Measurements from ENCODE around the gene MCRS1. TPM values are rescaled to one million over a fixed set of nuclear protein-coding genes. Genes with fewer than 3 reads are reported as not detected.
A peak's percentile ranks its signal among the peaks of the same experiment; 100 is the strongest.

Gene MCRS1
- total and polyA plus RNA-seq, 10 of the 15 experiments (the other 5 are each of a cell fraction or from before 2014, with no cell fraction given): 34.3 to 82.8 (median 57.6) TPM

DNA sequence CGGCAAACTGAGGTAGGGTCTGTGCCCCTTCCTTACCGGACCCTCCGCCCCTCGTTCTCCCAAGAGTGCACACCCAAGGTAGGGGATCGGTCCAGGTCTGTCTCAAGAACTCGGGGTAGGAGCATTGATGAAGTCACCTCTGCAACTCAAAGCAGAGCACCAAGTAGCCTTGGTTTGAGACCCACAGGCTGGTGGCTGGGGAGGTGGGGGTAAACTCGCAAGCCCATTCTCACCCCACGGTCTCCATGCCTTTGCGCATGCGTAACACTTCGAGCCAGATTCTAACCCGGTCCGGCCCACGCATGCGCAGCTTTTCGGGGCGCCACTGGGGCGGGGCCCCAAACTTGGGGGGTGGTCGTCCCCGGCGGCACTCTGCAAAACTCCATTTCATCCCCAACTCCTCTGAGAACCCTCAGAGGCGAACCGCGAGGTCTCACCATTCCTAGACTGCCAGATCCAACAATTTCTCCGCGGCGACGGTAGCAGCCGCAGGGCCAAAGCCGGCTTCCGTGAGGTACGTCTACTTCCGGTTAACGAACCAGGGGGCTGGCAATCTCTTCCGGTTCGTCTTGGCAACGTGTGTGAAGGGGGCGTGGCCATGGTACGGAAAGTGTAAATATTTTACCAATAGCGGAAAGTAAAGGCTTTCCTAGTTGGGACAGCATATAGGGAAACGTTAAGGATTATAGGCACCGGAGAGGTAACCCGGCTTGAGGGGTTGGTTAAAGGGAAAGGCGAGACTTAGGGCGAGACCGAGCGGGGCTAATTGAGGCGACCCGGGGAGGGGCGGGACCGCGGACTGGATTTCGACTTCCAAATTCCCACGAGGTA is at the start of gene MCRS1 (continued):
- TF ChIP-seq, protein P1, sequence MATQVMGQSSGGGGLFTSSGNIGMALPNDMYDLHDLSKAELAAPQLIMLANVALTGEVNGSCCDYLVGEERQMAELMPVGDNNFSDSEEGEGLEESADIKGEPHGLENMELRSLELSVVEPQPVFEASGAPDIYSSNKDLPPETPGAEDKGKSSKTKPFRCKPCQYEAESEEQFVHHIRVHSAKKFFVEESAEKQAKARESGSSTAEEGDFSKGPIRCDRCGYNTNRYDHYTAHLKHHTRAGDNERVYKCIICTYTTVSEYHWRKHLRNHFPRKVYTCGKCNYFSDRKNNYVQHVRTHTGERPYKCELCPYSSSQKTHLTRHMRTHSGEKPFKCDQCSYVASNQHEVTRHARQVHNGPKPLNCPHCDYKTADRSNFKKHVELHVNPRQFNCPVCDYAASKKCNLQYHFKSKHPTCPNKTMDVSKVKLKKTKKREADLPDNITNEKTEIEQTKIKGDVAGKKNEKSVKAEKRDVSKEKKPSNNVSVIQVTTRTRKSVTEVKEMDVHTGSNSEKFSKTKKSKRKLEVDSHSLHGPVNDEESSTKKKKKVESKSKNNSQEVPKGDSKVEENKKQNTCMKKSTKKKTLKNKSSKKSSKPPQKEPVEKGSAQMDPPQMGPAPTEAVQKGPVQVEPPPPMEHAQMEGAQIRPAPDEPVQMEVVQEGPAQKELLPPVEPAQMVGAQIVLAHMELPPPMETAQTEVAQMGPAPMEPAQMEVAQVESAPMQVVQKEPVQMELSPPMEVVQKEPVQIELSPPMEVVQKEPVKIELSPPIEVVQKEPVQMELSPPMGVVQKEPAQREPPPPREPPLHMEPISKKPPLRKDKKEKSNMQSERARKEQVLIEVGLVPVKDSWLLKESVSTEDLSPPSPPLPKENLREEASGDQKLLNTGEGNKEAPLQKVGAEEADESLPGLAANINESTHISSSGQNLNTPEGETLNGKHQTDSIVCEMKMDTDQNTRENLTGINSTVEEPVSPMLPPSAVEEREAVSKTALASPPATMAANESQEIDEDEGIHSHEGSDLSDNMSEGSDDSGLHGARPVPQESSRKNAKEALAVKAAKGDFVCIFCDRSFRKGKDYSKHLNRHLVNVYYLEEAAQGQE (IDR thresholded peaks at IDR 0.05; ENCODE audit: low read depth, low read length): no peak
- TF ChIP-seq CHD1 (IDR thresholded peaks at IDR 0.05; ENCODE audit: low read depth, low read length) (no peak), NRF1 (conservative IDR thresholded peaks at IDR 0.05; ENCODE audit: low read depth, low read length) (peak; percentile 99), MTA3 (IDR thresholded peaks at IDR 0.05; ENCODE audit: borderline replicate concordance, low read length) (no peak), CHD2 (IDR thresholded peaks at IDR 0.05; ENCODE audit: borderline replicate concordance, low read depth, low read length) (peak; percentile 62; the same call in 1 of the 2 replicates), EP300 (IDR thresholded peaks at IDR 0.05; ENCODE audit: borderline replicate concordance in 1 of 2, control insufficient read depth in 1 of 2, low read depth in 2 of 2, low read length in 2 of 2) (no peak), MEF2B (IDR thresholded peaks at IDR 0.05; ENCODE audit: partially characterized antibody, poor library complexity, severe bottlenecking) (peak; percentile 61), ETV6 (conservative IDR thresholded peaks at IDR 0.05 in 1 of 2, IDR thresholded peaks at IDR 0.05 in 1 of 2; ENCODE audit: borderline replicate concordance in 1 of 2, low read depth in 1 of 2) (no peak), BHLHE40 (IDR thresholded peaks at IDR 0.05; ENCODE audit: borderline replicate concordance in 1 of 2, low read depth in 2 of 2, low read length in 1 of 2) (0 out of 4 replicates have a peak, but pooled peaks of 1 of the 2 experiments have one; percentile 5), BRCA1 (IDR thresholded peaks at IDR 0.05; ENCODE audit: low read depth, low read length) (no peak), POLR2AphosphoS2 (IDR thresholded peaks at IDR 0.05; ENCODE audit: low read depth, low read length) (peak; percentile 81), TBL1XR1 (IDR thresholded peaks at IDR 0.05; ENCODE audit: low read depth, low read length) (peak; percentile 64; the same call in 1 of the 2 replicates), SMARCA5 (IDR thresholded peaks at IDR 0.05) (no peak), ZNF274 (IDR thresholded peaks at IDR 0.05; ENCODE audit: insufficient read depth, insufficient read length) (no peak), RBBP5 (conservative IDR thresholded peaks at IDR 0.05) (peak; percentile 82; the same call in 1 of the 2 replicates), EED (IDR thresholded peaks at IDR 0.05; ENCODE audit: low read depth) (no peak), LARP7 (IDR thresholded peaks at IDR 0.05) (0 out of 2 replicates have a peak, but pooled peaks have one; percentile 34), SREBF1 (IDR thresholded peaks at IDR 0.05; ENCODE audit: low read length) (peak; percentile 89; the same call in 1 of the 2 replicates)
- TF ChIP-seq, protein P2, sequence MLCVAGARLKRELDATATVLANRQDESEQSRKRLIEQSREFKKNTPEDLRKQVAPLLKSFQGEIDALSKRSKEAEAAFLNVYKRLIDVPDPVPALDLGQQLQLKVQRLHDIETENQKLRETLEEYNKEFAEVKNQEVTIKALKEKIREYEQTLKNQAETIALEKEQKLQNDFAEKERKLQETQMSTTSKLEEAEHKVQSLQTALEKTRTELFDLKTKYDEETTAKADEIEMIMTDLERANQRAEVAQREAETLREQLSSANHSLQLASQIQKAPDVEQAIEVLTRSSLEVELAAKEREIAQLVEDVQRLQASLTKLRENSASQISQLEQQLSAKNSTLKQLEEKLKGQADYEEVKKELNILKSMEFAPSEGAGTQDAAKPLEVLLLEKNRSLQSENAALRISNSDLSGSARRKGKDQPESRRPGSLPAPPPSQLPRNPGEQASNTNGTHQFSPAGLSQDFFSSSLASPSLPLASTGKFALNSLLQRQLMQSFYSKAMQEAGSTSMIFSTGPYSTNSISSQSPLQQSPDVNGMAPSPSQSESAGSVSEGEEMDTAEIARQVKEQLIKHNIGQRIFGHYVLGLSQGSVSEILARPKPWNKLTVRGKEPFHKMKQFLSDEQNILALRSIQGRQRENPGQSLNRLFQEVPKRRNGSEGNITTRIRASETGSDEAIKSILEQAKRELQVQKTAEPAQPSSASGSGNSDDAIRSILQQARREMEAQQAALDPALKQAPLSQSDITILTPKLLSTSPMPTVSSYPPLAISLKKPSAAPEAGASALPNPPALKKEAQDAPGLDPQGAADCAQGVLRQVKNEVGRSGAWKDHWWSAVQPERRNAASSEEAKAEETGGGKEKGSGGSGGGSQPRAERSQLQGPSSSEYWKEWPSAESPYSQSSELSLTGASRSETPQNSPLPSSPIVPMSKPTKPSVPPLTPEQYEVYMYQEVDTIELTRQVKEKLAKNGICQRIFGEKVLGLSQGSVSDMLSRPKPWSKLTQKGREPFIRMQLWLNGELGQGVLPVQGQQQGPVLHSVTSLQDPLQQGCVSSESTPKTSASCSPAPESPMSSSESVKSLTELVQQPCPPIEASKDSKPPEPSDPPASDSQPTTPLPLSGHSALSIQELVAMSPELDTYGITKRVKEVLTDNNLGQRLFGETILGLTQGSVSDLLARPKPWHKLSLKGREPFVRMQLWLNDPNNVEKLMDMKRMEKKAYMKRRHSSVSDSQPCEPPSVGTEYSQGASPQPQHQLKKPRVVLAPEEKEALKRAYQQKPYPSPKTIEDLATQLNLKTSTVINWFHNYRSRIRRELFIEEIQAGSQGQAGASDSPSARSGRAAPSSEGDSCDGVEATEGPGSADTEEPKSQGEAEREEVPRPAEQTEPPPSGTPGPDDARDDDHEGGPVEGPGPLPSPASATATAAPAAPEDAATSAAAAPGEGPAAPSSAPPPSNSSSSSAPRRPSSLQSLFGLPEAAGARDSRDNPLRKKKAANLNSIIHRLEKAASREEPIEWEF (IDR thresholded peaks at IDR 0.05; ENCODE audit: insufficient replicate concordance, low read depth, low read length): no peak
- TF ChIP-seq, protein P3, sequence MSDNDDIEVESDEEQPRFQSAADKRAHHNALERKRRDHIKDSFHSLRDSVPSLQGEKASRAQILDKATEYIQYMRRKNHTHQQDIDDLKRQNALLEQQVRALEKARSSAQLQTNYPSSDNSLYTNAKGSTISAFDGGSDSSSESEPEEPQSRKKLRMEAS (IDR thresholded peaks at IDR 0.05; ENCODE audit: low read depth, low read length): peak; percentile 77

Data from GM12878 (cell line).